Stimulated activated CD8-positive, alpha-beta memory T cell treated with anti-CD3 and anti-CD28 coated beads, Interleukin-7, amount 100 ng/mL, for 4 hours (primary cell): ENCODE results near the gene UBE2F.
A peak's percentile ranks its signal among the peaks of the same experiment; 100 is the strongest.

Experiments used
- DNase-seq, 2 donors: peaks; one replicate each; pipeline ENCODE4 v3.0.0-alpha.2; 2020; ENCODE audit warnings: low read depth in 2 of 2

UBE2F gene

GRCh38 chr2:237966565-237967462 is at the start of gene UBE2F:
Gene UBE2F, plus strand, starts transcription at chr2:237967014. Its CDS starts 6,094 bp downstream, at chr2:237973108.
- peak; percentile 95 to 97 for DNase-seq

- no peak for DNase-seq
Measured at GRCh38 chr2:237917696-237918374, 49.0 kb upstream of the UBE2F start.

GRCh38 chr2:237919593-237919992 is 47.2 kb upstream of the UBE2F start:
- no peak for DNase-seq

- DNase-seq = no peak
Measured at GRCh38 chr2:237920673-237921072, 46.1 kb upstream of the UBE2F start.

GRCh38 chr2:237921967-237922492 is 44.8 kb upstream of the UBE2F start:
- DNase-seq = no peak

GRCh38 chr2:237922641-237923361 is 44.0 kb upstream of the UBE2F start:
- no peak for DNase-seq

GRCh38 chr2:237923481-237924163 is 43.2 kb upstream of the UBE2F start:
- DNase-seq = peak; percentile 51 to 67

- DNase-seq = no peak
Measured at GRCh38 chr2:237924164-237924534, 42.7 kb upstream of the UBE2F start.

GRCh38 chr2:237927135-237927534 is 39.7 kb upstream of the UBE2F start:
- DNase-seq = no peak

GRCh38 chr2:237927986-237928385 is 38.8 kb upstream of the UBE2F start:
- DNase-seq = no peak

GRCh38 chr2:237929979-237930378 is 36.8 kb upstream of the UBE2F start:
- no peak for DNase-seq

- DNase-seq = no peak
Measured at GRCh38 chr2:237931205-237931721, 35.6 kb upstream of the UBE2F start.

GRCh38 chr2:237932731-237933131 is 34.1 kb upstream of the UBE2F start:
- DNase-seq = no peak

GRCh38 chr2:237934186-237934585 is 32.6 kb upstream of the UBE2F start:
- no peak for DNase-seq

- no peak for DNase-seq
Measured at GRCh38 chr2:237935740-237936452, 30.9 kb upstream of the UBE2F start.

- DNase-seq = no peak
Measured at GRCh38 chr2:237939251-237939650, 27.6 kb upstream of the UBE2F start.

- DNase-seq = no peak
Measured at GRCh38 chr2:237940828-237941227, 26.0 kb upstream of the UBE2F start.

- no peak for DNase-seq
Measured at GRCh38 chr2:237941239-237941638, 25.6 kb upstream of the UBE2F start.

- no peak for DNase-seq
Measured at GRCh38 chr2:237942513-237942899, 24.3 kb upstream of the UBE2F start.

GRCh38 chr2:237943395-237944094 is 23.3 kb upstream of the UBE2F start:
- DNase-seq = no peak
